ENCODE measurements around the gene AP2A2.
A peak's percentile ranks its signal among the peaks of the same experiment; 100 is the strongest.

The AP2A2 gene

DNA sequence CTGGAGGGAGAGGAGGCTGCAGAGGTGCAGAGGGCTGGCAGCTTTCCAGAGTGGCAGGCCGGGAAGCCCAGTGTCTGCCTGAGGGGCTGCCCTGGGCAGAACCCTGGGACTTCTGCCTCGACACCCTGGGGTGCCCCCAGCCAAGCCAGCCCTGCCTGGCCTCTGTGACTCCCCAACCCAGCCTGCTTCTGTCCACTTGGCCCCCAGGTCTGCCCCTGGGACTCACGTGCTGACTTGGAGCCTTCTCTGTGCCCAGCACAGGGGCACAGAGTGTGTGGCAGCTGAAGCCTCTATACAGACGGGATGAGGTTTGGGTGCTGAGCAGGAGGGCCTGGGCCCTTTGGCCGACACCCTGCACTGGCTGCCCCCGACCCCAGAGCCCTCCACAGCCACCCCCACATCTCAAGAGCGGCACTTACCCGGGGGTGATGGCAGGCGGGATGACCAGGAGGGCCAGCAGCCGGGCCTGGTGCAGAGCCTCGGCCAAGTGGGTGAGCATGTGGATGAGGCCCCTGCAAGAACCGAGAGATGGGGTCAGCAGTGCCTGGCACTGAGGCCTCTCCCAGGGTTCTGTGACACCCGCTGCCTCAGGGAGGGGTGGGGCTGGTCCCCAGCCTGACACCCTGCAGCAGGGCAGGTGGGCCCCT lies 32.5 kb upstream of the AP2A2 start:
- Mint-ChIP-seq H3K4me1 (no peaks in the 10 kb centered on the region), H3K27me3 (no peaks in the 10 kb centered on the region), H3K4me3 (no peak overlapping the region), H3K27ac (no peak overlapping the region), H3K36me3 (no peaks in the 10 kb centered on the region), H3K9me3 (no peaks in the 10 kb centered on the region)
- CTCF ChIA-PET, result no interaction called here
- DNase-seq, result no peak

DNA sequence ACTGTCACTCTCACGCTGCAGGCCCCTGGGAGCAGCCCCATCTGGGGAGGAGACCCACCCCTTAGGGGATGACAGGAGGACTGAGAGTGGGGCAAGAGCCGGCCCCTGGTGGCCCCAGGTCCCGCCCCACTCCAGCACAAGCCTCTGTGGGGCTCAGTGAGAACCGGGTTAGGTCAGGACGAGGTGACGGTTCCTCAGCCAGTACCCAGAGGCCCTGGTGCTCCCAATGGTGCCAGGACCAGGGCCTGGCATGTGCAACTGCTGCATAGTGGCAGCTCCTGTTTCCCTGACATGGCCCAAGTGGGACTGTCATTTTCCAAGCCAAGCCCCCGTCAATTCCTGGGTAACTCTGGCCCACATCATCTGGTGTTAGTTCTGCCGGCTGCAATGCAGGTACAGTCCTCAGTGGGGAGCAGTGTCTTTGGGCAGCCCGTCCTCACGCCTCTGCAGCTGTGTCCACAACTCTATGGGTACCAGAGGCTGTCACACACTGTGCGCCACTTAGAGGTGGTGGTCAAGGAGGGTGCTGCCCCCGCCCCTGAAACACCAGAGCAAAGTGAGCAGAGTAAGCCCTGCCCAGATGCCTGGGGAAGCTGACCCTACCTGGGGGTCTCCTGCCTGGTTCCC lies 31.0 kb upstream of the AP2A2 start:
- no peak for DNase-seq
- Mint-ChIP-seq H3K27me3 (no peaks in the 10 kb centered on the region), H3K27ac (no peak overlapping the region), H3K9me3 (no peaks in the 10 kb centered on the region), H3K4me3 (no peak overlapping the region), H3K4me1 (no peaks in the 10 kb centered on the region), H3K36me3 (no peaks in the 10 kb centered on the region)
- CTCF ChIA-PET, result no interaction called here

DNA sequence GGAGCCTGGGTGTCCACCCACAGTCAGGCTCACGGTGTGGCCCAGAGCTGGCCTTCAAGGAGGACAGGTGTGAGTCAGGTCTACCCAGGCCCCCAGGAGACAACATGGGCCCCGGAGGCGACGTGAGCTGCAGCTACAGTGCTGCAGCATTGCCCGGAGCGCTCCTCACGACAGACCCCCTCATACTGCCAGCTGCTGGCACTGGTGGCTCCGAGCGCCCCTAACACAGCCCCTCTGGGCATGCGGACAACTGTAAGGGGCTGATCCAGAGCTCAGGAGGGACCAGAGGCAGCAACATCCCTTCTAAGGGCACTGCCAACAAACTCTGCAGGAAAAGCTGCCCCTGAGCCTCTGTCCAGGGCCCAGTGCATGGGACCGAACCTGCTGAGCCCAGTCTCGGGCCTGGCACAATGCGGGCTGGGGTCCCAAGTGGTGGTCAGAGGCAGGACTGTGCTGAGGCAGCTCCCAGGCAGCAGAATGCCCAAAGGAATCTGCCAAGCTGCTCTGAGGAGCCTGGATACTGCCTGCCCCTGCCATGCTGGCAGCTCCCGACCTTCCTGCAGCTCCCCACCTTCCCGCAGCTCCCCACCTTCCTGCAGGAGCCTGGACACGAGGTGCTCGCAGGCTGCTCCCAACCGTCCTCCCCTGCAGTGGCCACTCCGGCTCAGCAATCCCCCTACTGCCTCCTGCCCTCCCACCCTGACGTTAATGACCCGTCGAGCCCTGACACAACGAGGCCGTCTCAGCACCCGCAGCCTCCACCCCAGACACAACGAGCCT lies 30.1 kb upstream of the AP2A2 start:
- Mint-ChIP-seq H3K4me3 (no peak overlapping the region), H3K9me3 (no peaks in the 10 kb centered on the region), H3K27ac (peak overlapping the region; percentile 17), H3K36me3 (no peaks in the 10 kb centered on the region), H3K4me1 (no peaks in the 10 kb centered on the region), H3K27me3 (no peaks in the 10 kb centered on the region)
- CTCF ChIA-PET, result no interaction called here
- DNase-seq, result no peak

DNA sequence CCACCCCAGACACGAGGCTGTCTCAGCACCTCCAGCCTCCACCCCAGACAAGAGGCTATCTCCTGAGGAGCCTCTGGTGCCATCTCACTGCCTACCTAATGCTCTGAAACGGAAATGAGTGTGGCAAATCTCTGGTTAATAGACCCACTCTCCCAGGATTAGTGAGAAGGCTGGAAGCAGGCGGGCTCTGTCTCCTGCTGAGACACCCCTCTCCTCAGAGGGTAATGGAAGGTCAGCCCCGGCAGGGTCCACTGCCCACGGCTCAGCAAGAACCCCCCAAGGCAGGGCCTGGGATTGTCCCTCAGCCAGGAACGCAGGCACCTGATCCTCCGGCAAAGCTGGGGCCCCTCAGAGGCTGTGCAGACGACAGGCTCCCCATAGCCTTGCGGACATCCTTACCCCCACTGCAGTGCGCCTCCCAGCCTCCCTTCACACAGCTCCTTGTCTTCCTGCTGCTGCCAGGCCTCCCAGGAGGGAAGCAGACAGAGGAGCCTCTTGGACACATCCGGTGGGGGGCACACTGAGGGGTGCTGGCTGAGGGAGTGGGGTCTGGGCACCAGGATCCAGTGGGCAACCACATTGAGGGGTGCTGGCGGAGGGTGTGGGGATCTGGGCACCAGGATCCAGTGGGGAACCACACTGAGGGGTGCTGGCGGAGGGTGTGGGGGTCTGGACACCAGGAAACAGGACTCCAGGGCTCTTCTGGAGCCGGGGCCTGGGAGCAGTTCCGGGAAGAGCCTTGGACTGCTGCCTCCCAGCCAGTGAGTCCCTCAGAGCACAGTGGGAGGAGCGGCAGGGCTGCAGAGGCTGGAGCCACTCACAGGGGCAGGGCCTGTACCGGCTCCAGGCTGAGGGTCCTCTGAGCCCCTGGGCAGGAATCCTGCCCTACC lies 28.2 kb upstream of the AP2A2 start:
- Mint-ChIP-seq H3K36me3 (peaks cover 10% of the 10 kb centered on the region), H3K27ac (no peak overlapping the region), H3K9me3 (no peaks in the 10 kb centered on the region), H3K4me1 (no peaks in the 10 kb centered on the region), H3K4me3 (no peak overlapping the region), H3K27me3 (no peaks in the 10 kb centered on the region)
- no peak for DNase-seq
- CTCF ChIA-PET, result no interaction called here

DNA sequence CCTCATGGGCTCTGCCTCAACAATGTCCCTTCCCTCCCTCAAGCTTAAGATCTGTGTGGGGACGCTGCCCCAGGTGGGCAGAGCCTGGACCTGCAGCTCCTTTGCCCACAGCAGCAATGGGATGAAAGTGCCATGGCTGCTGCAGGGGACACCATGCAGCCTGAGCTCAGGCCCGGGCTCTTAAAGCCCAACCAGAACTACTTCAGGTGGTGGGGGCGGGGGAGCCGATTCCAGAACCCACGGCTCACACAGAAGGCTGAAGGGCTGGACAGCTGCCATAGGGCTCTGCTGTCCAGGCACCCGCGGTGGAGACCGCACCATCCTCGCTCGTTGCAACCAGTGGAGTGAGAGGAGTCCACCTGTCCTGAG lies 27.5 kb upstream of the AP2A2 start:
- Mint-ChIP-seq H3K27me3 (no peaks in the 10 kb centered on the region), H3K4me3 (no peak overlapping the region), H3K36me3 (peaks cover 15% of the 10 kb centered on the region), H3K9me3 (no peaks in the 10 kb centered on the region), H3K27ac (no peak overlapping the region), H3K4me1 (no peaks in the 10 kb centered on the region)
- CTCF ChIA-PET, result no interaction called here
- no peak for DNase-seq

DNA sequence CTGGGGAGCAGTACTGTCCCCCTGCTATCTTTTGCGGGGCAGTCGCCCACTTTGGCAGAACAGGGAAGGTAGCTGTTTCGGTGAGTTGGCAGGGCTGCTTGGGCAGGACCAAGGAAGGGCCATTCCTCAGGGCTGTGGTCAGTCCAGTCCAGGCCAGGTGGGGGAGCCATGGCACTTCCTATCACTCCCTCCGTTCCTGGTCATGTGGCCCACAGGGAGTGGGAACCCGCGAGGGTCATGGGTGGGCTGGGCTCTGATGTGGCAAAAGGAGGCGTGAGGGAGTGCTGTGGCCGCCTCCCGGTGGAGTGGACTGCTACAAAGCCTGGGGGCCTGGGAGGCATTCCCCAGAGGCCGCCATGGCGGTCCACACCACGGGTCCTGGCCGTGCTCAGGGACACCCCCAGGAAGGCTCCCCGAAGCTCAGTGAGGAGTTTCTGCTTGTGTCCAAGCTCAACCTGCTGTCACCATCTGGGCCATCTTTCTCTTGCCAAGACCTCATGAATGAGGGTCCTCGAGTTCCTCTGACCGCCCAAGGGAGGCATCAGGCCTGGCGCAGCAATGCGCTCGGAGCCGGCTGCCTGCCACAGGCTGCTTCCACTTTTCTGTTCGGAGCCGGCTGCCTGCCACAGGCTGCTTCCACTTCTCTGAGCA lies 27.0 kb upstream of the AP2A2 start:
- Mint-ChIP-seq H3K9me3 (no peaks in the 10 kb centered on the region), H3K27ac (no peak overlapping the region), H3K4me3 (no peak overlapping the region), H3K36me3 (peaks cover 16% of the 10 kb centered on the region), H3K27me3 (no peaks in the 10 kb centered on the region), H3K4me1 (no peaks in the 10 kb centered on the region)
- CTCF ChIA-PET, result no interaction called here
- DNase-seq, result no peak

DNA sequence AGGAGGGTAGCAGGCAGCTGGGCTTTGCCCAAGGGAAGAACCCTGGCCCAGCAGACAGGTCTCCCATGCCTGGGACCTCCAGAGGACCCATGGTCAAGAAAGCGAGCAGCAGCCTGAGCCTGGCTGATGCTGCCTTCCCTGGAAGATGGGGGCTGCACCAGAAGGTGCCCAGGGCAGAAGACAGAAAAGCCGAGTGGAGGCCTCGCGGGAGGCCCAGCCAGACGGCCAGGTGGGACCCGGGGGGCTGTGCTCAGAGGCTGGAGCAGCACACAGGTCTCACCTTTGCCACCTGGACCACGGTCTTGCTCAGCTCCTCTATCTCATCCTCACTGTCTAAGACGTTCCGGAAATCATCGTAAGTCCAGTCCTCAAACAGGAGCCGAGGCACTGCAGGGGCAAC lies 25.9 kb upstream of the AP2A2 start:
- Mint-ChIP-seq H3K27ac (no peak overlapping the region), H3K4me1 (no peaks in the 10 kb centered on the region), H3K4me3 (no peak overlapping the region), H3K9me3 (no peaks in the 10 kb centered on the region), H3K36me3 (peaks cover 25% of the 10 kb centered on the region), H3K27me3 (no peaks in the 10 kb centered on the region)
- DNase-seq, result no peak
- CTCF ChIA-PET, result no interaction called here

DNA sequence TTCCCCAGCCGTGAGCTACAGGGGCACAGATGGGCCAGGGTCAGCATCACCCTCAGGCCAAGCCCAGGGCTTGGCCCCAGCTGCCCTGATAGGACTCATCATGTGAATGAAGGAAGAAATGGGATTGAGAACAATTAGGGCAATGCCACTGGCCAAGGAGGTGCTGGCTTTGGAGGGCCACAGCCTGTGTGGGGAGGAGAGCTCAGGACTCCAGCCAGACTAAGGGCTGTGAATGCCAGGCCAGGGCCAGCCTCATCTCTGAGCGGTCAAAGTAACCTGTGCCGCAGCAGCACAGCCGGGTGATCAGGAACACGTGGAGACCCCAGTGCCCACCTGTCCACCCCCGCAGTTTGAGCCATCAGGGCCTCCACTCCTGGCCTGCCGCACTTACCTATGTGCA lies 25.1 kb upstream of the AP2A2 start:
- CTCF ChIA-PET, result no interaction called here
- H3K27me3 Mint-ChIP-seq, result no peaks in the 10 kb centered on the region
- H3K27ac Mint-ChIP-seq, result no peak overlapping the region
- H3K9me3 Mint-ChIP-seq, result no peaks in the 10 kb centered on the region
- peaks cover 25% of the 10 kb centered on the region for H3K36me3 Mint-ChIP-seq
- H3K4me3 Mint-ChIP-seq, result no peak overlapping the region
- no peak for DNase-seq
- no peaks in the 10 kb centered on the region for H3K4me1 Mint-ChIP-seq

DNA sequence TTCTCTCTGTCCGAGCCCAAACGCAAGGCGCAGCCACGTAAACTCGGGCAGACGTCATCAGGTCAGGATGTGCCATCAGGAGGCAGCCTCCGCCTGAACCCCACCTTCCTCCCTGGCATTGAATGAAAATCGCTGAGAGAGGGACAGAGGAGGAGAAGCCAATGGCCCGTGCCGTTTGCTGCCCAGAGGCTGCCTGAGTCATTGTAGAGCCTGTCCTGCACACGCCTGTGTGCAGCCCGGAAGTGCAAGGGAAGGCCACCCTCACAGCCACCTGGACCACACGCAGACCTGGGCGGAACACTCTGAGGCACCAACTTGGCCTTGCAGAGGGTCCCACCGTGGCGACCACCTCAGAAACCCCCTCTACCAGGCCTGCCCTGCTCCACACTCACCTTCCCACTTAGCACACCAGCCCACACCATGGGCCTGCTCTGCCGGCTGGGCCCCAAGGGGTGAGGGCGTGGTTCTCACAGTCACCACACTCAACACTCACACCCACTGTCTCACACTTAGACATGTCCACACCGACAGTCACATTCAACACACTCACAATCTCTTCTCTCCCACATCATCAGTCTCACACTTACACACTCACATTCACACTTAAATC lies 24.1 kb upstream of the AP2A2 start:
- CTCF ChIA-PET, result no interaction called here

DNA sequence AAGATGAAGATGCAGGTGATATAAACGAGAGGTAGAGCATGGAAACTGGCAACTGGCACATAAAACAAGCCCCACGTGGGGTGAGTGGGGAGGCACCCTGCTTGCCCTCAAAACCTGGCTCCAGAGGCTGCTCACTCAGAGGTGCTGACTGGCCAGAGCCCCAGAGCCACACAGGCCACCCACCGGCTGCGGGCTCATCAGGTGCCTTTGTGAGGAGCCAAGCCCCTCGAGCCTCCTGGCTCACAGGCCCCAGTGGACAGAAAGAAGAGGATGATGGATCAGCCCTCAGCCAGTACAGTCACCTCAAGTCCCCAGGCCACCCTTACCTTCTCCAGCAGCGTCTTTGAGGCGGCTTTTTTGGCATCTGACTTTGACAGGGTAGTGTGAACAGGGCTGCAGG lies 21.3 kb upstream of the AP2A2 start:
- H3K27ac Mint-ChIP-seq, result no peak overlapping the region
- H3K36me3 Mint-ChIP-seq, result peaks cover 25% of the 10 kb centered on the region
- H3K4me3 Mint-ChIP-seq, result no peak overlapping the region
- CTCF ChIA-PET, result interaction anchor here (1.6 kb wide), 1 partner anchor 53 kb away, joined by 3 read pairs; no protein-coding TSS in a partner anchor
- no peaks in the 10 kb centered on the region for H3K27me3 Mint-ChIP-seq
- no peaks in the 10 kb centered on the region for H3K9me3 Mint-ChIP-seq
- H3K4me1 Mint-ChIP-seq, result peaks cover 11% of the 10 kb centered on the region
- no peak for DNase-seq

More for the DNA sequence above, 24.1 kb upstream of the AP2A2 start:
- no peak overlapping the region for H3K27ac Mint-ChIP-seq
- H3K4me1 Mint-ChIP-seq, result no peaks in the 10 kb centered on the region
- peaks cover 25% of the 10 kb centered on the region for H3K36me3 Mint-ChIP-seq
- no peaks in the 10 kb centered on the region for H3K9me3 Mint-ChIP-seq
- no peak for DNase-seq
- H3K27me3 Mint-ChIP-seq, result no peaks in the 10 kb centered on the region
- no peak overlapping the region for H3K4me3 Mint-ChIP-seq

DNA sequence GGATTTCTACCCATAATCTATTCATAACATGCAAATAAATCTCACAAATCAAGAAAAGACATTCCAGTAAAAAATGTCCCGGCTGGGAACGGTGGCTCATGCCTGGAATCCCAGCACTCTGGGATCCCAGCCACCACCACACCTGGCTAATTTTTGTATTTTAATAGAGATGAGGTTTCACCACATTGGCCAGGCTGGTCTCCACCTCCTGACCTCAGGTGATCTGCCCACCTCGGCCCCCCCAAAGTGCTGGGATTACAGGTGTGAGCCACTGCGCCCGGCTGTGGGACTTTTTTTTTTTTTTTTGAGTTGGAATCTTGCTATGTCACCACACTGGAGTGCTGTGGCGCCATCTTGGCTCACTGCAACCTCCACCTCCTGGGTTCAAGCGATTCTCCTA lies 19.7 kb upstream of the AP2A2 start:
- CTCF ChIA-PET, result no interaction called here
- Mint-ChIP-seq H3K9me3 (no peaks in the 10 kb centered on the region), H3K36me3 (peaks cover 25% of the 10 kb centered on the region), H3K4me1 (peaks cover 19% of the 10 kb centered on the region), H3K27ac (no peak overlapping the region), H3K4me3 (no peak overlapping the region), H3K27me3 (no peaks in the 10 kb centered on the region)
- DNase-seq, result no peak

DNA sequence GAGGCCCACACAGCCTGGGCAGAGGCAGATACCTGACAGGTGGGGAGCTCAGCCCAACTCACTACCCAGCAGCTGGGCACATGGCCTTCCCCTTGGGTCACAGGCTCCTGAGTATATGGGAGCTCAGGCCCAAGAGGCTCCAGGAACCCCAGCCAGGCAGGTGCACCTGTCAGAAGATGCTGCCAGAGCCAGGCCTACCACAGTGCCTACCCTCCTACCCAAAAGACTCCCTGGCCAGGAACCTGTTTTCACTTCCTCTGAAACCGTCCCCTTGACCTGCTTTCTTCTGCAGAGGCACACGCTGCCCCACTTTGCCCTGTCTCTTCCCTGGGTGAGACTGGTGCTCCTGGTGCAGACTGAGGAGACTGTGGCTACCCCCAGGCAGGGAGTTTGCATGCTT lies 18.0 kb upstream of the AP2A2 start:
- H3K9me3 Mint-ChIP-seq, result no peaks in the 10 kb centered on the region
- H3K36me3 Mint-ChIP-seq, result peaks cover 18% of the 10 kb centered on the region
- no peak overlapping the region for H3K27ac Mint-ChIP-seq
- H3K4me1 Mint-ChIP-seq, result peaks cover 26% of the 10 kb centered on the region
- no peaks in the 10 kb centered on the region for H3K27me3 Mint-ChIP-seq
- CTCF ChIA-PET, result no interaction called here
- peak overlapping the region; percentile 47 for H3K4me3 Mint-ChIP-seq
- no peak for DNase-seq

DNA sequence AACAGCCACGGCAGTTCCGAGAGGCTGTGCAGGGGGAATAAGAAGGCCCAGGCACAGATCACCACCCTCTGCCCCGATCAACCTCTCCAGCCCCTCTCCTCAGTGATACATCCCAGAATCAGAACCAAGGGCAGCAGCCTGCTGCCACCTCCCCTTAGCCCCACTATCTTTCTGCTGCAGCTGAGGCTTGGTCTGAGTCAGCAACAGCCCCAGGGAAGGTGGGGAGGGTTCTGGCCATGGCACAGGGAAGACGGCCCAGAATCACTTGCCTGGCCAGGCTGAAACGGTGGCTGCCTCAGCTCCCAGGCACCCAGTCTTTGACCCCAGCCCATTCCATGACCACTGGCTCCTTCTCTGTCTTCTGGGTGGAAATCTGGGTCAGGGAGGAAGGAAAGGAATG lies 17.4 kb upstream of the AP2A2 start:
- no peak for DNase-seq
- Mint-ChIP-seq H3K27ac (no peak overlapping the region), H3K36me3 (peaks cover 14% of the 10 kb centered on the region), H3K27me3 (no peaks in the 10 kb centered on the region), H3K9me3 (no peaks in the 10 kb centered on the region), H3K4me1 (peaks cover 28% of the 10 kb centered on the region), H3K4me3 (peak overlapping the region; percentile 94)
- CTCF ChIA-PET, result no interaction called here

DNA sequence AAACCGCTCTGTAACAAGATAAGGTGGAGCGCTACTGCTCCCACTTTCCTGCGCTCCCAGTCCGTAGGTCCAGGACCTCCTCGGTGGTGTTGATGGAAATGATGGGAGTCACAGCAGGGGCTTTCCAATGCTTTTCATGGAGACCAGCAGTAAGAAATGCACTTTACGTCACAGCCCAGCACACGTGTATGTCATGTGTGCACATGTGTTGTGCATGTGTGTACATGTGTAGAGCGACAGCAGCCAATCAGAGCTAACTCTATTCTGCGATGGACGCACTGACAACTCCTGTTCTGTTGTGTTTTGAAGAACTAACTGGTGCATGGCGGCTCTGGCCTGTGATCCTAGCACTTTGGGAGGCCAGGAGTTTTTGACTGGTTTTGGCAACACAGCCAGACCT lies 16.3 kb upstream of the AP2A2 start:
- CTCF ChIA-PET, result no interaction called here
- peak overlapping the region; percentile 49 for H3K27ac Mint-ChIP-seq
- peaks cover 28% of the 10 kb centered on the region for H3K4me1 Mint-ChIP-seq
- DNase-seq, result no peak
- no peaks in the 10 kb centered on the region for H3K27me3 Mint-ChIP-seq
- H3K9me3 Mint-ChIP-seq, result no peaks in the 10 kb centered on the region
- peak overlapping the region; percentile 94 for H3K4me3 Mint-ChIP-seq
- H3K36me3 Mint-ChIP-seq, result peaks cover 6% of the 10 kb centered on the region

Measured in activated naive CD4-positive, alpha-beta T cell treated with anti-CD3 and anti-CD28 coated beads, Interleukin-2, amount 10 ng/mL, durations not matched to agents 7 days and 5 days (primary cell).